Thyroid gland (tissue), 4 donors: ENCODE measurements around the gene EIF2AK3.

Experiments used
- POLR2A ChIP-seq, 2 donors: fragments of 450-650 bp; IDR thresholded peaks; one replicate each; pipeline ENCODE4 v1.6.1; 2017; ENCODE audit warnings: antibody characterized with exemption in 2 of 2, mild to moderate bottlenecking in 2 of 2, moderate library complexity in 1 of 2
- TF ChIP-seq, protein P1 (sequence below), 6 experiments: fragments of 200-600 bp in 3 of 6; fragments of 450-650 bp in 3 of 6; sonication (generic) in 3 of 6; IDR thresholded peaks; one replicate each; pipeline ENCODE4 v1.5.1; 2016 to 2019; ENCODE audit warnings: antibody characterized with exemption in 6 of 6, mild to moderate bottlenecking in 2 of 6, inconsistent platforms in 1 of 6, moderate library complexity in 1 of 6

- TF ChIP-seq, protein P1, sequence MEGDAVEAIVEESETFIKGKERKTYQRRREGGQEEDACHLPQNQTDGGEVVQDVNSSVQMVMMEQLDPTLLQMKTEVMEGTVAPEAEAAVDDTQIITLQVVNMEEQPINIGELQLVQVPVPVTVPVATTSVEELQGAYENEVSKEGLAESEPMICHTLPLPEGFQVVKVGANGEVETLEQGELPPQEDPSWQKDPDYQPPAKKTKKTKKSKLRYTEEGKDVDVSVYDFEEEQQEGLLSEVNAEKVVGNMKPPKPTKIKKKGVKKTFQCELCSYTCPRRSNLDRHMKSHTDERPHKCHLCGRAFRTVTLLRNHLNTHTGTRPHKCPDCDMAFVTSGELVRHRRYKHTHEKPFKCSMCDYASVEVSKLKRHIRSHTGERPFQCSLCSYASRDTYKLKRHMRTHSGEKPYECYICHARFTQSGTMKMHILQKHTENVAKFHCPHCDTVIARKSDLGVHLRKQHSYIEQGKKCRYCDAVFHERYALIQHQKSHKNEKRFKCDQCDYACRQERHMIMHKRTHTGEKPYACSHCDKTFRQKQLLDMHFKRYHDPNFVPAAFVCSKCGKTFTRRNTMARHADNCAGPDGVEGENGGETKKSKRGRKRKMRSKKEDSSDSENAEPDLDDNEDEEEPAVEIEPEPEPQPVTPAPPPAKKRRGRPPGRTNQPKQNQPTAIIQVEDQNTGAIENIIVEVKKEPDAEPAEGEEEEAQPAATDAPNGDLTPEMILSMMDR (IDR thresholded peaks at IDR 0.05) = no peak
- no peak for TF ChIP-seq POLR2A (IDR thresholded peaks at IDR 0.05)
Observed at GRCh38 chr2:88660622-88661021, 33.4 kb upstream of the EIF2AK3 start.
